H1 (cell line): ENCODE measurements around the gene ACVR2A. TPM values are rescaled to one million over a fixed set of nuclear protein-coding genes. Genes with fewer than 3 reads are reported as not detected.

Experiments used
- BACH1 ChIP-seq: IDR thresholded peaks from 2 replicates; pipeline ENCODE4 v1.6.1; 2012; ENCODE audit warnings: low read length, improper control_type of control experiment
- BCL11A ChIP-seq, 2 experiments: IDR thresholded peaks; one replicate each; pipeline ENCODE4 v1.6.1; 2011; ENCODE audit warnings: low read depth in 2 of 2, low read length in 2 of 2, mild to moderate bottlenecking in 2 of 2
- BRCA1 ChIP-seq: IDR thresholded peaks from 2 replicates; pipeline ENCODE4 v1.6.1; 2012; ENCODE audit warnings: low read depth, low read length, improper control_type of control experiment
- CBX8 ChIP-seq: fragments of 300-800, 300-1000 bp; sonication (generic); IDR thresholded peaks from 2 replicates; pipeline ENCODE4 v1.7.1; 2016; ENCODE audit warnings: low read depth, low read length, borderline replicate concordance
- CHD7 ChIP-seq: fragments of 300-600 bp; sonication (generic); IDR thresholded peaks from 2 replicates; pipeline ENCODE4 v1.7.1; 2012; ENCODE audit warnings: low read length, moderate library complexity, mild to moderate bottlenecking, inconsistent platforms; ENCODE audit not compliant: insufficient replicate concordance
- CREB1 ChIP-seq: IDR thresholded peaks from 2 replicates; pipeline ENCODE4 v1.6.1; 2012; ENCODE audit warnings: inconsistent platforms
- NANOG ChIP-seq: IDR thresholded peaks from 2 replicates; pipeline ENCODE4 v1.6.1; 2011; ENCODE audit warnings: low read length, low read depth, mild to moderate bottlenecking, inconsistent platforms; ENCODE audit not compliant: insufficient read depth, poor library complexity, severe bottlenecking
- PHF8 ChIP-seq: fragments of 200-600 bp; sonication (generic); conservative IDR thresholded peaks from 2 replicates; pipeline ENCODE4 v1.7.1; 2012; ENCODE audit warnings: low read depth, mild to moderate bottlenecking, inconsistent platforms, low read length, moderate library complexity
- RAD21 ChIP-seq, 2 experiments: IDR thresholded peaks in 1 of 2; conservative IDR thresholded peaks in 1 of 2; 2 replicates each; pipeline ENCODE4 v1.6.1; 2011; ENCODE audit warnings: low read depth in 2 of 2, low read length in 2 of 2, improper control_type of control experiment in 1 of 2, inconsistent platforms in 1 of 2, mild to moderate bottlenecking in 1 of 2, moderate library complexity in 1 of 2
- YY1 ChIP-seq: IDR thresholded peaks from 2 replicates; pipeline ENCODE4 v1.6.1; 2011; ENCODE audit warnings: low read depth, mild to moderate bottlenecking, low read length
- polyA plus RNA-seq, 7 experiments: library from polyadenylated mRNA; depleted of rRNA in 3 of 7; stranded (reverse) in 5 of 7; unstranded in 2 of 7; fragments of >200 nt in 5 of 7; fragments of 200-250 nt in 2 of 7; gene quantifications; 1 replicate in 5 of 7; 2 replicates in 1 of 7; 4 replicates in 1 of 7; pipeline versions ENCODE4 v1.2.1 to v1.2.3, GENCODE V29; 2011 to 2013; ENCODE audit warnings: missing spikeins in 2 of 7, mixed read lengths in 2 of 7
- total RNA-seq: library from RNA; stranded (reverse); fragmentation: NEBNext Ultra II Directional; extraction: Animal tissue kit (Norgen Biotek cat#: 25700); gene quantifications from 2 replicates; pipeline ENCODE4 v1.2.1, GENCODE V29; 2021

Gene ACVR2A
- total and polyA plus RNA-seq, 2 of the 8 experiments (the other 6 are each of a cell fraction or from before 2014, with no cell fraction given) = 3.4 to 18.1 TPM

- TF ChIP-seq CHD7 (no peak), CREB1 (no peak), RAD21 (IDR thresholded peaks at IDR 0.05 in 1 of 2, conservative IDR thresholded peaks at IDR 0.05 in 1 of 2; ENCODE audit: low read depth in 2 of 2, low read length in 2 of 2) (no peak), PHF8 (no peak), CBX8 (no peak), BACH1 (no peak), YY1 (no peak), BCL11A (IDR thresholded peaks at IDR 0.05; ENCODE audit: low read depth in 2 of 2, low read length in 2 of 2) (no peak), BRCA1 (no peak), NANOG (no peak)
These were observed 8.7 kb upstream of the ACVR2A start (continued) for GRCh38 chr2:147836099-147836498.
